Stimulated activated effector memory CD8-positive, alpha-beta T cell treated with anti-CD3 and anti-CD28 coated beads, Interleukin-12 subunit alpha, Interleukin-12 subunit beta, amount 100 ng/mL, for 72 hours (primary cell): ENCODE measurements around the gene DNAH6.
"Not testable (repeated sequence)": the region's sequence is repeated elsewhere in the genome, so short reads cannot be mapped to it uniquely, and the experiment has no call there.

Source experiments
- ATAC-seq: fragments of 150-1000 bp; cut with Tn5 transposase; 2 replicates; pipeline ENCODE4 v1.10.0; 2021
- DNase-seq, 2 donors: peaks; one replicate each; pipeline ENCODE4 v3.0.0; 2021 to 2022; ENCODE audit warnings: low spot score in 2 of 2
- H3K27ac Mint-ChIP-seq: one replicate; pipeline ENCODE4 v1.8.0; 2022; ENCODE audit warnings: mild to moderate bottlenecking, mixed read lengths
- H3K36me3 Mint-ChIP-seq: one replicate; pipeline ENCODE4 v1.8.0; 2022; ENCODE audit warnings: mild to moderate bottlenecking, mixed read lengths
- H3K4me1 Mint-ChIP-seq: one replicate; pipeline ENCODE4 v1.8.0; 2022; ENCODE audit warnings: mixed read lengths
- H3K4me3 Mint-ChIP-seq: one replicate; pipeline ENCODE4 v1.8.0; 2022; ENCODE audit warnings: mild to moderate bottlenecking, mixed read lengths
- H3K9me3 Mint-ChIP-seq: one replicate; pipeline ENCODE4 v1.8.0; 2022; ENCODE audit warnings: mixed read lengths

Gene DNAH6

GRCh38 chr2:84771251-84771650 lies 255.0 kb downstream of the DNAH6 start:
- ATAC-seq (no peak), DNase-seq (no peak)
- Mint-ChIP-seq H3K4me1 (no peaks in the 10 kb centered on the region), H3K36me3 (no peaks in the 10 kb centered on the region), H3K9me3 (peaks cover 25% of the 10 kb centered on the region), H3K27ac (no peak overlapping the region), H3K4me3 (no peak overlapping the region)

GRCh38 chr2:84773562-84773961 lies 257.3 kb downstream of the DNAH6 start:
- not testable (repeated sequence) for H3K4me1 Mint-ChIP-seq, H3K27ac Mint-ChIP-seq, DNase-seq, H3K36me3 Mint-ChIP-seq, H3K4me3 Mint-ChIP-seq, ATAC-seq
- H3K9me3 Mint-ChIP-seq = peaks cover 25% of the 10 kb centered on the region

GRCh38 chr2:84776011-84776410 lies 259.7 kb downstream of the DNAH6 start:
- DNase-seq (no peak), ATAC-seq (no peak)
- Mint-ChIP-seq H3K9me3 (peaks cover 28% of the 10 kb centered on the region), H3K4me3 (no peak overlapping the region), H3K36me3 (no peaks in the 10 kb centered on the region), H3K27ac (no peak overlapping the region), H3K4me1 (peaks cover 25% of the 10 kb centered on the region)

GRCh38 chr2:84778911-84779690 lies 262.8 kb downstream of the DNAH6 start:
- H3K4me3 Mint-ChIP-seq = no peak overlapping the region
- ATAC-seq (no peak), DNase-seq (no peak)
- peaks cover 11% of the 10 kb centered on the region for H3K9me3 Mint-ChIP-seq
- H3K36me3 Mint-ChIP-seq = no peaks in the 10 kb centered on the region
- H3K27ac Mint-ChIP-seq = peak overlapping the region; percentile 26
- peaks cover 53% of the 10 kb centered on the region for H3K4me1 Mint-ChIP-seq

- H3K4me1 Mint-ChIP-seq = peaks cover 59% of the 10 kb centered on the region
- H3K4me3 Mint-ChIP-seq = no peak overlapping the region
- ATAC-seq = no peak
- H3K27ac Mint-ChIP-seq = no peak overlapping the region
- H3K36me3 Mint-ChIP-seq = no peaks in the 10 kb centered on the region
- no peak for DNase-seq
- H3K9me3 Mint-ChIP-seq = peaks cover 5% of the 10 kb centered on the region
Measured at GRCh38 chr2:84779781-84780180, 263.5 kb downstream of the DNAH6 start.

- peak; percentile 14 to 54 for DNase-seq
- Mint-ChIP-seq H3K36me3 (no peaks in the 10 kb centered on the region), H3K4me3 (peak overlapping the region; percentile 17), H3K4me1 (peaks cover 68% of the 10 kb centered on the region), H3K27ac (peak overlapping the region; percentile 33), H3K9me3 (peaks cover 3% of the 10 kb centered on the region)
- ATAC-seq = peak; percentile 97
Measured at GRCh38 chr2:84781942-84782716, 265.8 kb downstream of the DNAH6 start.

GRCh38 chr2:84782717-84783442 lies 266.6 kb downstream of the DNAH6 start:
- peak overlapping the region; percentile 33 for H3K27ac Mint-ChIP-seq
- peak overlapping the region; percentile 17 for H3K4me3 Mint-ChIP-seq
- DNase-seq (no peak), ATAC-seq (peak; percentile 89)
- H3K4me1 Mint-ChIP-seq = peaks cover 68% of the 10 kb centered on the region
- peaks cover 3% of the 10 kb centered on the region for H3K9me3 Mint-ChIP-seq
- H3K36me3 Mint-ChIP-seq = no peaks in the 10 kb centered on the region

- Mint-ChIP-seq H3K36me3 (no peaks in the 10 kb centered on the region), H3K27ac (no peak overlapping the region), H3K4me3 (no peak overlapping the region), H3K4me1 (peaks cover 44% of the 10 kb centered on the region), H3K9me3 (peaks cover 1% of the 10 kb centered on the region)
- ATAC-seq = no peak
- DNase-seq = no peak
Measured at GRCh38 chr2:84785950-84786349, 269.7 kb downstream of the DNAH6 start.

GRCh38 chr2:84786601-84787000 lies 270.3 kb downstream of the DNAH6 start:
- Mint-ChIP-seq H3K4me1 (peaks cover 37% of the 10 kb centered on the region), H3K27ac (no peak overlapping the region), H3K36me3 (no peaks in the 10 kb centered on the region), H3K9me3 (no peaks in the 10 kb centered on the region), H3K4me3 (no peak overlapping the region)
- ATAC-seq = no peak
- DNase-seq = no peak

- Mint-ChIP-seq H3K4me3 (no peak overlapping the region), H3K9me3 (no peaks in the 10 kb centered on the region), H3K36me3 (no peaks in the 10 kb centered on the region), H3K4me1 (peaks cover 26% of the 10 kb centered on the region), H3K27ac (no peak overlapping the region)
- no peak for DNase-seq
- ATAC-seq = no peak
Measured at GRCh38 chr2:84788027-84788426, 271.7 kb downstream of the DNAH6 start.

- peaks cover 21% of the 10 kb centered on the region for H3K4me1 Mint-ChIP-seq
- ATAC-seq = no peak
- H3K4me3 Mint-ChIP-seq = no peak overlapping the region
- no peaks in the 10 kb centered on the region for H3K36me3 Mint-ChIP-seq
- DNase-seq = no peak
- no peaks in the 10 kb centered on the region for H3K9me3 Mint-ChIP-seq
- H3K27ac Mint-ChIP-seq = no peak overlapping the region
Measured at GRCh38 chr2:84788498-84788897, 272.2 kb downstream of the DNAH6 start.

GRCh38 chr2:84792856-84793522 lies 276.7 kb downstream of the DNAH6 start:
- DNase-seq (no peak), ATAC-seq (no peak)
- Mint-ChIP-seq H3K4me1 (no peaks in the 10 kb centered on the region), H3K36me3 (no peaks in the 10 kb centered on the region), H3K27ac (no peak overlapping the region), H3K9me3 (no peaks in the 10 kb centered on the region), H3K4me3 (no peak overlapping the region)

- peaks cover 5% of the 10 kb centered on the region for H3K4me1 Mint-ChIP-seq
- DNase-seq = no peak
- ATAC-seq = no peak
- no peaks in the 10 kb centered on the region for H3K9me3 Mint-ChIP-seq
- no peak overlapping the region for H3K4me3 Mint-ChIP-seq
- H3K27ac Mint-ChIP-seq = no peak overlapping the region
- H3K36me3 Mint-ChIP-seq = no peaks in the 10 kb centered on the region
Measured at GRCh38 chr2:84793641-84794040, 277.3 kb downstream of the DNAH6 start.

- no peak overlapping the region for H3K4me3 Mint-ChIP-seq
- ATAC-seq = no peak
- no peaks in the 10 kb centered on the region for H3K36me3 Mint-ChIP-seq
- H3K4me1 Mint-ChIP-seq = peaks cover 16% of the 10 kb centered on the region
- H3K27ac Mint-ChIP-seq = no peak overlapping the region
- no peaks in the 10 kb centered on the region for H3K9me3 Mint-ChIP-seq
- no peak for DNase-seq
Measured at GRCh38 chr2:84796798-84797197, 280.5 kb downstream of the DNAH6 start.

- Mint-ChIP-seq H3K9me3 (no peaks in the 10 kb centered on the region), H3K4me3 (no peak overlapping the region), H3K27ac (no peak overlapping the region), H3K4me1 (peaks cover 16% of the 10 kb centered on the region), H3K36me3 (no peaks in the 10 kb centered on the region)
- no peak for ATAC-seq
- DNase-seq = no peak
Measured at GRCh38 chr2:84797271-84797670, 281.0 kb downstream of the DNAH6 start.
